SK-N-SH (cell line): ENCODE data around the gene PALLD. TPM values are rescaled to one million over a fixed set of nuclear protein-coding genes. Genes with fewer than 3 reads are reported as not detected.
A peak's percentile ranks its signal among the peaks of the same experiment; 100 is the strongest.

Experiments
- CTCF ChIA-PET: fragments of 300-600, 350-600 bp; formaldehyde crosslinking; extraction: SDS; loops from one replicate; lab custom pipeline; 2021; lab: Yijun Ruan, JAX
- POLR2A ChIA-PET: fragments of 350-600 bp; sonication (Branson Sonifier 250); formaldehyde crosslinking; extraction: SDS; loops from one replicate; lab custom pipeline; 2020; ENCODE audit warnings: antibody characterized with exemption, inconsistent platforms; lab: Yijun Ruan, JAX
- DNase-seq: peaks from one replicate; pipeline ENCODE4 v3.0.0; 2012
- H2AFZ ChIP-seq: fragments of 200-600 bp; sonication (generic); 2 replicates; pipeline ENCODE4 v1.8.1; 2016; ENCODE audit warnings: antibody characterized with exemption, mild to moderate bottlenecking, low read depth
- H3F3A ChIP-seq: fragments of 200-600 bp; sonication (generic); replicated peaks from 2 replicates; pipeline ENCODE3; 2016; ENCODE audit warnings: antibody characterized with exemption, mild to moderate bottlenecking; ENCODE audit not compliant: insufficient read depth
- H3K27ac ChIP-seq, 2 experiments: fragments of 200-500 bp in 1 of 2; fragments of 200-600 bp in 1 of 2; sonication (Bioruptor generic) in 1 of 2; sonication (generic), shearing (Covaris generic) in 1 of 2; 2 replicates each; pipeline versions ENCODE4 v1.5.1 to v1.6.1; 2014 to 2016; ENCODE audit warnings: low read depth in 2 of 2, inconsistent platforms in 1 of 2, low read length in 1 of 2, mild to moderate bottlenecking in 1 of 2, mixed read lengths in 1 of 2
- H3K27me3 ChIP-seq: fragments of 200-600 bp; sonication (generic), shearing (Covaris generic); 2 replicates; pipeline ENCODE4 v1.6.1; 2016; ENCODE audit warnings: mixed run types; ENCODE audit not compliant: insufficient read depth
- H3K36me3 ChIP-seq, 2 experiments: fragments of 200-500 bp in 1 of 2; fragments of 200-600 bp in 1 of 2; sonication (Bioruptor generic) in 1 of 2; sonication (generic) in 1 of 2; replicated peaks in 1 of 2; 2 replicates each; pipeline versions ENCODE3 to v1.5.1; 2014 to 2016; ENCODE audit warnings: low read length in 1 of 2, mild to moderate bottlenecking in 1 of 2; ENCODE audit not compliant: insufficient read depth in 2 of 2, control insufficient read depth in 1 of 2
- H3K4me1 ChIP-seq, 2 experiments: fragments of 200-500 bp in 1 of 2; fragments of 200-600 bp in 1 of 2; sonication (Bioruptor generic) in 1 of 2; sonication (generic), shearing (Covaris generic) in 1 of 2; 2 replicates each; pipeline versions ENCODE4 v1.5.1 to v1.6.1; 2014 to 2016; ENCODE audit warnings: low read depth in 1 of 2, low read length in 1 of 2, mixed run types in 1 of 2; ENCODE audit not compliant: insufficient read depth in 2 of 2, control insufficient read depth in 1 of 2
- H3K4me2 ChIP-seq: fragments of 200-600 bp; sonication (generic), shearing (Covaris generic); 2 replicates; pipeline ENCODE4 v1.6.1; 2017; ENCODE audit warnings: mixed run types
- H3K4me3 ChIP-seq, 2 experiments: fragments of 200-500 bp in 1 of 2; fragments of 200-600 bp in 1 of 2; sonication (Bioruptor generic) in 1 of 2; sonication (generic), shearing (Covaris generic) in 1 of 2; 2 replicates each; pipeline versions ENCODE4 v1.5.1 to v1.8.1; 2014 to 2016; ENCODE audit warnings: low read depth in 2 of 2, inconsistent platforms in 1 of 2, low read length in 1 of 2, mild to moderate bottlenecking in 1 of 2, mixed read lengths in 1 of 2, moderate library complexity in 1 of 2
- H3K79me2 ChIP-seq: fragments of 200-600 bp; sonication (generic); 2 replicates; pipeline ENCODE4 v1.8.1; 2017; ENCODE audit warnings: mild to moderate bottlenecking; ENCODE audit not compliant: insufficient read depth
- H3K9ac ChIP-seq: fragments of 200-600 bp; sonication (generic); 2 replicates; pipeline ENCODE4 v1.6.1; 2017; ENCODE audit warnings: mixed run types
- H3K9me2 ChIP-seq: fragments of 200-600 bp; sonication (generic); 2 replicates; pipeline ENCODE4 v1.6.1; 2017; ENCODE audit warnings: mixed run types
- H3K9me3 ChIP-seq: fragments of 200-600 bp; sonication (generic); 2 replicates; pipeline ENCODE4 v1.6.1; 2017; ENCODE audit warnings: mixed run types, mild to moderate bottlenecking, moderate library complexity
- H4K20me1 ChIP-seq: fragments of 200-600 bp; sonication (generic); 2 replicates; pipeline ENCODE4 v1.6.1; 2017; ENCODE audit warnings: mild to moderate bottlenecking, mixed run types; ENCODE audit not compliant: insufficient read depth
- CHD2 ChIP-seq: fragments of 150-350 bp; IDR thresholded peaks from 2 replicates; pipeline ENCODE4 v1.6.1; 2018; ENCODE audit warnings: low read length; ENCODE audit not compliant: partially characterized antibody
- CTCF ChIP-seq: fragments of 200-600 bp; sonication (generic); IDR thresholded peaks from 2 replicates; pipeline ENCODE4 v1.6.1; 2017; ENCODE audit warnings: antibody characterized with exemption, mild to moderate bottlenecking, moderate library complexity
- ELF1 ChIP-seq: IDR thresholded peaks from 2 replicates; pipeline ENCODE4 v1.4.0; 2012
- EP300 ChIP-seq, 2 experiments: IDR thresholded peaks; 2 replicates each; pipeline versions ENCODE4 v1.4.0 to v1.6.1; 2012; ENCODE audit warnings: borderline replicate concordance in 1 of 2, low read depth in 1 of 2, low read length in 1 of 2
- FOSL2 ChIP-seq: IDR thresholded peaks from 2 replicates; pipeline ENCODE4 v1.4.0; 2012; ENCODE audit warnings: low read depth, mild to moderate bottlenecking, moderate library complexity, borderline replicate concordance
- FOXJ3 ChIP-seq: sonication (generic); formaldehyde crosslinking; IDR thresholded peaks from 2 replicates; pipeline ENCODE4 v1.5.1; 2020; ENCODE audit warnings: mild to moderate bottlenecking, missing genetic modification reagents
- GATA2 ChIP-seq: sonication (generic); formaldehyde crosslinking; IDR thresholded peaks from 2 replicates; pipeline ENCODE4 v1.5.0; 2020; ENCODE audit warnings: mild to moderate bottlenecking, missing genetic modification reagents
- MAX ChIP-seq: IDR thresholded peaks from 2 replicates; pipeline ENCODE4 v1.4.0; 2012; ENCODE audit warnings: low read depth
- MEF2A ChIP-seq: IDR thresholded peaks from 2 replicates; pipeline ENCODE4 v1.4.0; 2012; ENCODE audit warnings: low read depth, borderline replicate concordance
- MXI1 ChIP-seq: IDR thresholded peaks from 2 replicates; pipeline ENCODE4 v1.6.1; 2012; ENCODE audit warnings: mild to moderate bottlenecking, low read depth, low read length, improper control_type of control experiment
- NFIC ChIP-seq: IDR thresholded peaks from 2 replicates; pipeline ENCODE4 v1.4.0; 2012; ENCODE audit warnings: borderline replicate concordance
- NRF1 ChIP-seq: IDR thresholded peaks from 2 replicates; pipeline ENCODE4 v1.6.1; 2012; ENCODE audit warnings: low read depth, mild to moderate bottlenecking, low read length
- RCOR1 ChIP-seq: fragments of 150-350 bp; IDR thresholded peaks from 2 replicates; pipeline ENCODE4 v1.6.1; 2017; ENCODE audit warnings: antibody characterized with exemption, low read length
- RFX5 ChIP-seq: IDR thresholded peaks from 2 replicates; pipeline ENCODE4 v1.6.1; 2012; ENCODE audit warnings: mild to moderate bottlenecking, improper control_type of control experiment, low read length
- RXRA ChIP-seq: IDR thresholded peaks from 2 replicates; pipeline ENCODE4 v1.4.0; 2012; ENCODE audit warnings: low read depth, mild to moderate bottlenecking, borderline replicate concordance
- SIN3A ChIP-seq: IDR thresholded peaks from 2 replicates; pipeline ENCODE4 v1.6.1; 2012; ENCODE audit warnings: low read depth, mild to moderate bottlenecking, low read length, moderate library complexity, borderline replicate concordance
- SMC3 ChIP-seq: IDR thresholded peaks from 2 replicates; pipeline ENCODE4 v1.6.1; 2012; ENCODE audit warnings: low read depth, low read length, improper control_type of control experiment
- TAF1 ChIP-seq: IDR thresholded peaks from 2 replicates; pipeline ENCODE4 v1.6.1; 2012; ENCODE audit warnings: low read depth, mild to moderate bottlenecking, low read length, moderate library complexity, borderline replicate concordance
- TCF12 ChIP-seq: IDR thresholded peaks from 2 replicates; pipeline ENCODE4 v1.4.0; 2012
- TEAD4 ChIP-seq: IDR thresholded peaks from 2 replicates; pipeline ENCODE4 v1.4.0; 2012; ENCODE audit warnings: mild to moderate bottlenecking, borderline replicate concordance; ENCODE audit not compliant: insufficient read depth
- USF2 ChIP-seq: fragments of 150-350 bp; IDR thresholded peaks from 2 replicates; pipeline ENCODE4 v1.6.1; 2017; ENCODE audit warnings: antibody characterized with exemption, low read length, low read depth, borderline replicate concordance
- WGBS: methylation state at CpG from one replicate; pipeline ENCODE4 v1.1.6; 2017; ENCODE audit warnings: low lambda C conversion rate; 5-methylcytosine and 5-hydroxymethylcytosine counted together
- polyA plus RNA-seq, 3 experiments: library from polyadenylated mRNA; depleted of rRNA; stranded (reverse); fragments of >200 nt; gene quantifications; 2 replicates each; pipeline ENCODE4 v1.2.3, GENCODE V29; 2012

PALLD gene
- polyA plus RNA-seq, 1 of the 3 experiments (the other 2 are of a cell fraction): 33.0 TPM

GRCh38 chr4:168864821-168865541 lies 368.1 kb downstream of the PALLD start (continued):
- peak; percentile 49 for TF ChIP-seq FOSL2
- TF ChIP-seq MEF2A: no peak
- TF ChIP-seq TEAD4: peak; percentile 49; the same call in 1 of the 2 replicates
- TF ChIP-seq TAF1: no peak
- peak in 1 of 2 experiments; percentile 60; a peak in 1 of 4 replicates for TF ChIP-seq EP300 (IDR thresholded peaks at IDR 0.05; ENCODE audit: borderline replicate concordance in 1 of 2, low read depth in 1 of 2, low read length in 1 of 2)
- TF ChIP-seq NFIC: peak; percentile 43; the same call in 1 of the 2 replicates
- no peak for TF ChIP-seq RCOR1

- H2AFZ ChIP-seq: no peak overlapping the region
- H3K4me1 ChIP-seq: peaks cover 9 to 33% of the 10 kb centered on the region in 2 experiments; a peak in 3 of 4 replicates
- POLR2A ChIA-PET: no interaction called here
- peaks cover 7 to 36% of the 10 kb centered on the region in 2 experiments for H3K36me3 ChIP-seq
- H3K4me2 ChIP-seq: no peak overlapping the region
- H3K9ac ChIP-seq: no peak overlapping the region
- H3F3A ChIP-seq: peaks cover 52% of the 10 kb centered on the region
- H3K27me3 ChIP-seq: no peaks in the 10 kb centered on the region
- H3K79me2 ChIP-seq: peaks cover 94% of the 10 kb centered on the region
- H3K4me3 ChIP-seq: no peak overlapping the region
- no peaks in the 10 kb centered on the region for H3K9me2 ChIP-seq
- no peak for TF ChIP-seq CHD2
- TF ChIP-seq TCF12: no peak
- no peak for TF ChIP-seq USF2
- no peak for TF ChIP-seq MEF2A
- no peaks in the 10 kb centered on the region for H3K9me3 ChIP-seq
- no peaks in the 10 kb centered on the region for H4K20me1 ChIP-seq
- CTCF ChIA-PET: no interaction called here
- 95% methylated on average over 3 of the region's 3 CpGs for WGBS
- no peak for DNase-seq
- H3K27ac ChIP-seq: peak overlapping the region; percentile 5 to 80; a peak in 2 of 4 replicates
Measured at GRCh38 chr4:168865854-168866253, 369.0 kb downstream of the PALLD start.

GRCh38 chr4:168866635-168867034 lies 369.8 kb downstream of the PALLD start:
- Histone ChIP-seq H3K4me1 (peaks cover 11 to 33% of the 10 kb centered on the region in 2 experiments; a peak in 3 of 4 replicates), H3K9me3 (no peaks in the 10 kb centered on the region), H3K36me3 (peaks cover 7 to 31% of the 10 kb centered on the region in 2 experiments), H3K9ac (no peak overlapping the region), H4K20me1 (0 out of 2 replicates have a peak, but pooled peaks cover 2% of the 10 kb centered on the region), H3F3A (peaks cover 52% of the 10 kb centered on the region), H3K9me2 (no peaks in the 10 kb centered on the region), H3K27ac (peak overlapping the region in 1 of 2 experiments; percentile 80; a peak in 1 of 4 replicates), H3K4me3 (no peak overlapping the region), H3K4me2 (no peak overlapping the region), H3K27me3 (no peaks in the 10 kb centered on the region), H2AFZ (no peak overlapping the region), H3K79me2 (peaks cover 94% of the 10 kb centered on the region)
- DNase-seq: no peak
- 96% methylated on average over 4 of the region's 4 CpGs for WGBS
- CTCF ChIA-PET: no interaction called here
- POLR2A ChIA-PET: no interaction called here
- TF ChIP-seq RXRA: no peak
- no peak for TF ChIP-seq CTCF
- no peak for TF ChIP-seq USF2
- TF ChIP-seq NRF1: no peak
- TF ChIP-seq SMC3: no peak
- no peak for TF ChIP-seq TAF1
- TF ChIP-seq ELF1: no peak
- TF ChIP-seq MAX: no peak
- TF ChIP-seq NFIC: no peak
- no peak for TF ChIP-seq RFX5
- TF ChIP-seq GATA2: no peak
- TF ChIP-seq FOXJ3 (CRISPR knock-in tag): no peak
- TF ChIP-seq RCOR1: no peak
- no peak for TF ChIP-seq SIN3A
- TF ChIP-seq FOSL2: no peak
- TF ChIP-seq TEAD4: no peak
- TF ChIP-seq MXI1: no peak
